ENCODE measurements around the gene MYEF2.

Gene MYEF2

GRCh38 chr15:48085591-48085930, 92.5 kb downstream of the MYEF2 start:
- Histone ChIP-seq H3K4me3 (no peak overlapping the region), H3K27ac (no peak overlapping the region)
- no peak for DNase-seq (ENCODE audit: low spot score)
- no peak for TF ChIP-seq CTCF (IDR thresholded peaks at IDR 0.05)

- Histone ChIP-seq H3K27ac (no peak overlapping the region), H3K4me3 (no peak overlapping the region)
- DNase-seq (ENCODE audit: low spot score): no peak
- no peak for TF ChIP-seq CTCF (IDR thresholded peaks at IDR 0.05)
Measured at GRCh38 chr15:48084759-48085590, 93.1 kb downstream of the MYEF2 start.
